GM19463 (cell line): ENCODE data around the gene PHLPP1.

Experiments used
- ATAC-seq: cut with Tn5 transposase; IDR thresholded peaks from one replicate; pipeline ENCODE4 v1.9.1; 2021; ENCODE audit warnings: mild to moderate bottlenecking, moderate library complexity; ENCODE audit not compliant: unreplicated experiment

PHLPP1 gene

DNA sequence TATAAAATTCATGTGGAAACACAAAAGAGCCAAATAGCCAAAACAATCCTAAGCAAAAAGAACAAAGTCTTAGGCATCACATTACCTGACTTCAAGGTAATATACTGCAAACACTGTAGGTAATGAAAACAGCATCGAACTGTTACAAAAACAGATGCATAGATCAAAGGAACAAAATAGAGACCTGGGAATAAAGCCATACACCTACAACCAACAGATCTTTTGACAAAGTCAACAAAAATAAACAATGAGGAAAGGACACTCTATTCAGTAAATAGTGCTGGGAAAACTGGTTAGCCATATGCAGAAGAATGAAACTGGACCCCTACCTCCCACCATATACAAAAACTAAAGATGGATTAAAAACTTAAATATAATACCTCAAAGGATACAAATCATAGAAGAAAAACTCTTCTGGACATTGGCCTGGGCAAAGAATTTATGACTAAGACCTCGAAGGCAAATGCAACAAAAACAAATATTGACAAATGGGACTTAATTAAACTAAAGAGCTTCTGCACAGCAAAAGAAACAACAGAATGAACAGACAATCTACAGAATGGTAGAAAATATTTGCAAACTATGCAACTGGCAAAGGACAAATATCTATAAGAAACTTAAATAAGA is 218.0 kb downstream of the PHLPP1 start:
- no peak for ATAC-seq

DNA sequence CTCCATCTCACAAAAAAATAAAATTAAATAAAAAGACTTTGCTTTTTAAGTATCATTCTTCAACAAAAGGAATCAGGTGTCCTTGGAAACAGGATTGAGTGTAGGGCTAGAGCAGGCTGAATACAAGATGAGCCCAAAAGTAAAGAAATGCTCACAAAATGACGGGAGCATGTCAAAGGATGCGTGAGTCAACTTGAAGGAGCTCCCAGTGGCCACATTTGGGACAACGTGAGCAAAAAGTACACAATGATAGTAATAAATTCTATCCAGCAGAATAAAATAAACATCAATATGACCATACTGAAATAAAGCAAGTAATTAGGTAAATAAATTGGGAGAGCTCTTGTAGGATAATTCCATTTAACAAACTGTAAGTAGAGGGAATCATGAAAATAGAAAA is 220.7 kb downstream of the PHLPP1 start:
- no peak for ATAC-seq

GRCh38 chr18:62937065-62937464 is 221.7 kb downstream of the PHLPP1 start:
- ATAC-seq = no peak

DNA sequence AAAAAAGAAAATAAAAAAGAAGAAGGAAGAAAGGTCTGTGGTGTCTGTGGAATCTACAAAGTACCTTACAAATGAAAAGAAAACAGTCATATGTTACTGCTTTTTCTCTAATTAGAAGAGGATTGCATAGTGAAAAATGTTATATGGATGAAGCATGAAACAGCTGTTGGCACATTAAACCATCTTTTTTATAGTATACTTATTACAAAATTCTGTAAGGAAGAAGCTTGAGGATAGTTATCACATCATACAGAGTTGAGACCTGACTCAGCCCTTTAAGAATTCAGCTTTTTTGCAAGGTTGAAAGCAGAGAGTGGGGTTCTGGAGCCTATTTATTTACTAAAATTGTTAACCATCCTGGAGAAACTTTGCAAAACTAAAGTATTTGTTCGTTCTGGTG is 222.7 kb downstream of the PHLPP1 start:
- no peak for ATAC-seq

GRCh38 chr18:62938487-62938886 is 223.1 kb downstream of the PHLPP1 start:
- peak; percentile 67 for ATAC-seq

- ATAC-seq = no peak
Observed at GRCh38 chr18:62939433-62939832, 224.1 kb downstream of the PHLPP1 start.

DNA sequence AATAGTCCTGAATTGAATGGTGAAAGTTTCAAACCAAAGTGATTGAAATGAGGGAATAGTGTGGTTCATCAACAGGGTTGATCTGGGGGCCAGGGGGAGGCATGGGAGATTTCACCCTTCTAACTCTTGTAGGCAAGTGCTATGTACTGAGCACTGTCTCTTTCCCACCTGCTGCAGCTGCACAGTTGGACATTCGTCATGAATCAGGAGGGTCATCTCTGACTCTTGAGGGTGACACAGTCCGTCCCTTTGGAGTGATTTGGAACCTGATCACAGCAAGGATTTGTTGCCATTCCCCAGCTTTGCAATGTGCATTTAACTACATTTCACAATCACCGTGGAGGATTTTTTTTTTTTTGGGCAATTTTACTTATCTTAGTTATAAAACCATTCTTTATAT is 224.6 kb downstream of the PHLPP1 start:
- ATAC-seq = no peak

- ATAC-seq = no peak
Observed at GRCh38 chr18:62942578-62942977, 227.2 kb downstream of the PHLPP1 start.

- ATAC-seq = no peak
Observed at GRCh38 chr18:62944454-62944853, 229.1 kb downstream of the PHLPP1 start.

- no peak for ATAC-seq
Observed at GRCh38 chr18:62948788-62949187, 233.4 kb downstream of the PHLPP1 start.

- no peak for ATAC-seq
Observed at GRCh38 chr18:62950246-62950645, 234.9 kb downstream of the PHLPP1 start.

GRCh38 chr18:62952807-62953206 is 237.5 kb downstream of the PHLPP1 start:
- no peak for ATAC-seq

DNA sequence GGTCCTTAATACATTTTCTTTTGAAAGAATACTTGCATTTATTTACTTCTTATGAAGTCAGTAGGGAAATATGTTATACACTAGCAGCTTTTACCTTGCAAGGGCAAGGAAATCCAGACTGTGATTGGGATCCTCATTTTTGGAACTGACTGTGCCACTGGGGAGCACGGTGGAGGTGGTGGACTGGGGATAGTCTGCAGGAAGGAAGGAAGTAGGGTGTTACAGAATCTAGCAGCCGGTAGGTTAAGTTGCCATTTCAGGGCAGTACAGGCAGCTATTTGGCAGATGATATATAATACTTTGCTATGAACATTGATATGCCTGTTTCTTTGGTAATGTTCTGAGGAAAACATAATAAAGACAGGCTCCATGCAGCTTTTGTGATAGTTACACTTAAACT is 238.3 kb downstream of the PHLPP1 start:
- no peak for ATAC-seq

GRCh38 chr18:62954366-62954765 is 239.0 kb downstream of the PHLPP1 start:
- ATAC-seq = no peak

- peak; percentile 69 for ATAC-seq
Observed at GRCh38 chr18:62957885-62958472, 242.6 kb downstream of the PHLPP1 start.

DNA sequence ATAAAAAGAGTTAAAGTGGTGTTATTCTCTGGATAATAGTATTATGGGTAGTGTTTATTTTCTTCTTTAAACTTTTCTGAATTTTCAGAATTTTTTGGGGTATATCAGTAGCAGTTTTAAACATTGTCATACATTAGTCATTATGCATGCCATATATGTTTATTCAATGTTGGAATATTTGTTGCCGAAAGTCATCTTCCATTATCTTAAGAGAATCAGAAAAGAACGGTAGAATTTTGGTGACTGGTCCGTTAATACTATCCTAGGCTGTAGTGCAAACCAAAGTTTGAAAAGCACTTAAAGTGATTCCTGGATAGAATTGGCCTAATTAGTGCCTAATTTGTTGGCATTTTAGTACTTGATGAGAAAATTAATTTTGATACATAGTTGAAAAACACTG is 244.1 kb downstream of the PHLPP1 start:
- ATAC-seq = no peak

DNA sequence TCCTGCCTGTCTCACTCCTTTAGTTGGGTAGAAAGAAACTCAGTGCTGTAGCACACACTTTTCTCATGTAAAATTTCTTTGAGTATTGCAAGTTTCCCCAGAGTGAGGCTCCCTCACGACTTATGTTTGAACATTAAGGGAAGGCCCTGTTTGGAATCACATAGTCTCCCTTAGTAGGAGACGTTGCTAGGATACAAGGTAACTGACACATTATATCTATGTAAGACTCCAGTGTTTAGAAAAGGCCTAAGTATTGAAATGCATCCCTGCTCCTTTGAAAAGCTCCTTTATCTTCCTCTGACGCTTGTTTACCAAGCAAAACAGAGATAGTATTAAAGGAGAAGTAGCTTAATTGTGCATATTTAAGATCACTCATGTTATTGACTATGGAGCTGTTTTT is 248.2 kb downstream of the PHLPP1 start:
- no peak for ATAC-seq

- no peak for ATAC-seq
Observed at GRCh38 chr18:62964432-62964831, 249.1 kb downstream of the PHLPP1 start.

DNA sequence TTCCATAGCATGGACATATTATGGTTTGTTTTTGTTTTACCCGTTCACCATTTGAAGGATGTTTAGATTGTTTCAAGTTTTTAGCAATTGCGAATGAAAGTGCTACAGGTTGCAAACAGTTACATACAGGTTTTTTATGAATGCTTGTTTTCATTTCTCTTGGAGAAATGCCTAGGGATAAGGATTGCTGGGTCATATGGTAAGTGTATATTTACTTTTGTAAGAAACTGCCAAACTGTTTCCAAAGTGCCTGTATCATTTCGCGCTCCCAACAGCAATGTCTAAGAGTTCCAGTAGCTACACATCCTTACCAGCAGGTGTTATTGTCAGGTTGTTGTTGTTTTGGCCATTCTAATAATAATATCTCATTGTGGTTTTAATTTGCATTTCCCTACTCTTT is 251.7 kb downstream of the PHLPP1 start:
- ATAC-seq = no peak

DNA sequence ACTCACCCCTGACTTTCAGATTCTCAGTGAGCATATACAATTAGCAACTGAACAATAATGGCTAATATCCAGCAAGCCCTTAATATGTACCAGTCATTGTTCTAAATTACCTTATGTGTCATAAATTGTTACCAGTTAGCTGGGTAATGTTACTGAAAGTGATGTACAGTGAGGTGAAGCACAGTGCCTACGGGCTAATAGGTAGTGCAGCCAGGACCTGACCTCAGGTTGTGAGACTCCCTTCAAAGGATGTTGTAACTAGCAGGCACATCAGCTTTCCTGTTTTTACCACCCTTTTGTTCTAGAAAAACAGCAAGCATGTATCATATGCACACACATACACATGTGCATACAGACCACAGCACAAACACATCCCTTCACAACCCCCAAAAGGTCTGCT is 258.3 kb downstream of the PHLPP1 start:
- no peak for ATAC-seq

- ATAC-seq = no peak
Observed at GRCh38 chr18:62974388-62974787, 259.0 kb downstream of the PHLPP1 start.

DNA sequence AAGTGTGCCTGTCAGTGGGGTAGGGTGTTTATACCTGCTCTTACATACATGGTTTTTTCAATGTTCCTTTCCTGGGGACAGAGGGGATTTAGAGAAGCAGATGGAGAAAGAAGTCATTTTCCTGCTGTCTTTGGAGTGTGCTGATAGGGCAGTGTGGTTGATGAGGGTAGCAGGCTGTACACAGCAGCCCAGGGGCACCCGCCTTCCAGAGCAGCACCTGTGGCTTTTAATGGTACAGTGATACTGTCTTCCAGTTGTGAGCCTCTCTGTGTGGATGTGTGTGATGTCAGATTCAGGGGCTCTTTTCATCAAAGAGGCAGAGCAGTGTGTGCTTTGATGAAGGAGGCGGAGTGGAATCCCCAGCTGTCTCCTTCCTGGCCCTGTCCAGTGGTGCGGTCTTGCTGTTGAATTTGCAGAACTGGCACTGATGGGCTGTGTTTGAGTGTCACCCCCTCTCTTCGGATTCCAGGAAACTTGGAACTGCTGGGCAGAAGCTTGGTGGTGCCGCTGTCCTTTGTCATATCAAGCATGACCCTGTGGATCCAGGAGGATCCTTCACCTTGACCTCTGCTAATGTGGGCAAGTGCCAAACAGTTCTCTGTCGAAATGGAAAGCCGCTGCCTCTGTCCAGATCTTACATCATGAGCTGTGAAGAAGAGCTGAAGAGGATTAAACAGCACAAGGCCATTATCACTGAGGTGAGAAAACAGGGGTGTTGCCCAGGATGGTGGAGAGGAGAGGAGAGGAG is 259.8 kb downstream of the PHLPP1 start:
- ATAC-seq = no peak
